HG03064 (cell line): ENCODE measurements around the gene CACNA1G.

Experiments
- ATAC-seq: cut with Tn5 transposase; IDR thresholded peaks from one replicate; pipeline ENCODE4 v1.9.1; 2021; ENCODE audit warnings: low read depth; ENCODE audit not compliant: unreplicated experiment

The CACNA1G gene

GRCh38 chr17:50665838-50666237, 105.3 kb downstream of the CACNA1G start:
- ATAC-seq = no peak

GRCh38 chr17:50666316-50666715, 105.8 kb downstream of the CACNA1G start:
- no peak for ATAC-seq

- ATAC-seq = no peak
Observed at GRCh38 chr17:50667259-50668024, 106.9 kb downstream of the CACNA1G start.

- no peak for ATAC-seq
Observed at GRCh38 chr17:50668025-50668837, 107.7 kb downstream of the CACNA1G start.

- ATAC-seq = no peak
Observed at GRCh38 chr17:50668838-50669581, 108.5 kb downstream of the CACNA1G start.

GRCh38 chr17:50672071-50672470, 111.6 kb downstream of the CACNA1G start:
- no peak for ATAC-seq

GRCh38 chr17:50672831-50673551, 112.5 kb downstream of the CACNA1G start:
- ATAC-seq = no peak

GRCh38 chr17:50675190-50675589, 114.7 kb downstream of the CACNA1G start:
- no peak for ATAC-seq

GRCh38 chr17:50675627-50676026, 115.1 kb downstream of the CACNA1G start:
- no peak for ATAC-seq

GRCh38 chr17:50676065-50676975, 115.8 kb downstream of the CACNA1G start:
- no peak for ATAC-seq
